DMS 273 (cell line): ENCODE results near the gene S100PBP.

ENCODE experiments used
- DNase-seq: peaks from one replicate; lab custom pipeline; 2025; ENCODE audit not compliant: unreplicated experiment; lab: John Stamatoyannopoulos, UW

Gene S100PBP

GRCh38 chr1:32825181-32825580, 7.7 kb downstream of the S100PBP start:
- no peak for DNase-seq

GRCh38 chr1:32828341-32828740, 10.9 kb downstream of the S100PBP start:
- DNase-seq, result peak; percentile 49

- no peak for DNase-seq
Measured at GRCh38 chr1:32830092-32830852, 12.8 kb downstream of the S100PBP start.

GRCh38 chr1:32831878-32832277, 14.4 kb downstream of the S100PBP start:
- DNase-seq, result no peak

GRCh38 chr1:32848354-32849063, 31.1 kb downstream of the S100PBP start:
- no peak for DNase-seq

- DNase-seq, result no peak
Measured at GRCh38 chr1:32855861-32856617, 38.6 kb downstream of the S100PBP start.

GRCh38 chr1:32858136-32858535, 40.7 kb downstream of the S100PBP start:
- DNase-seq, result no peak

- DNase-seq, result no peak
Measured at GRCh38 chr1:32858791-32859190, 41.3 kb downstream of the S100PBP start.

GRCh38 chr1:32859915-32860314, 42.5 kb downstream of the S100PBP start:
- no peak for DNase-seq

GRCh38 chr1:32860566-32860965, 43.1 kb downstream of the S100PBP start:
- DNase-seq, result no peak

- peak; percentile 19 for DNase-seq
Measured at GRCh38 chr1:32861904-32862695, 44.6 kb downstream of the S100PBP start.

GRCh38 chr1:32863218-32863880, 45.9 kb downstream of the S100PBP start:
- no peak for DNase-seq

GRCh38 chr1:32863881-32864245, 46.4 kb downstream of the S100PBP start:
- no peak for DNase-seq

- no peak for DNase-seq
Measured at GRCh38 chr1:32864375-32865019, 47.0 kb downstream of the S100PBP start.

GRCh38 chr1:32865639-32866405, 48.4 kb downstream of the S100PBP start:
- no peak for DNase-seq

- DNase-seq, result no peak
Measured at GRCh38 chr1:32867151-32867550, 49.7 kb downstream of the S100PBP start.

- DNase-seq, result no peak
Measured at GRCh38 chr1:32867671-32868070, 50.2 kb downstream of the S100PBP start.

GRCh38 chr1:32868085-32868484, 50.6 kb downstream of the S100PBP start:
- DNase-seq, result no peak

GRCh38 chr1:32868806-32869455, 51.5 kb downstream of the S100PBP start:
- DNase-seq, result no peak
